Hepatocyte (in vitro differentiated cells): ENCODE results near the gene PPP1R7.

Source experiments
- EZH2 ChIP-seq: fragments of 200-600 bp; sonication (generic); IDR thresholded peaks from 2 replicates; pipeline ENCODE4 v1.6.1; 2016; ENCODE audit warnings: antibody characterized with exemption, mild to moderate bottlenecking, borderline replicate concordance
- EZH2phosphoT487 ChIP-seq: fragments of 200-600 bp; sonication (generic); IDR thresholded peaks from one replicate; pipeline ENCODE4 v1.6.1; 2018; ENCODE audit warnings: antibody characterized with exemption, mild to moderate bottlenecking, low read depth, moderate library complexity; ENCODE audit not compliant: unreplicated experiment, severe bottlenecking
- TF ChIP-seq, protein P1 (sequence below): fragments of 200-600 bp; sonication (generic); IDR thresholded peaks from 2 replicates; pipeline ENCODE4 v1.5.1; 2016; ENCODE audit warnings: antibody characterized with exemption, mild to moderate bottlenecking; ENCODE audit not compliant: poor library complexity

- TF ChIP-seq EZH2 (no peak), EZH2phosphoT487 (no peak)
- TF ChIP-seq, protein P1, sequence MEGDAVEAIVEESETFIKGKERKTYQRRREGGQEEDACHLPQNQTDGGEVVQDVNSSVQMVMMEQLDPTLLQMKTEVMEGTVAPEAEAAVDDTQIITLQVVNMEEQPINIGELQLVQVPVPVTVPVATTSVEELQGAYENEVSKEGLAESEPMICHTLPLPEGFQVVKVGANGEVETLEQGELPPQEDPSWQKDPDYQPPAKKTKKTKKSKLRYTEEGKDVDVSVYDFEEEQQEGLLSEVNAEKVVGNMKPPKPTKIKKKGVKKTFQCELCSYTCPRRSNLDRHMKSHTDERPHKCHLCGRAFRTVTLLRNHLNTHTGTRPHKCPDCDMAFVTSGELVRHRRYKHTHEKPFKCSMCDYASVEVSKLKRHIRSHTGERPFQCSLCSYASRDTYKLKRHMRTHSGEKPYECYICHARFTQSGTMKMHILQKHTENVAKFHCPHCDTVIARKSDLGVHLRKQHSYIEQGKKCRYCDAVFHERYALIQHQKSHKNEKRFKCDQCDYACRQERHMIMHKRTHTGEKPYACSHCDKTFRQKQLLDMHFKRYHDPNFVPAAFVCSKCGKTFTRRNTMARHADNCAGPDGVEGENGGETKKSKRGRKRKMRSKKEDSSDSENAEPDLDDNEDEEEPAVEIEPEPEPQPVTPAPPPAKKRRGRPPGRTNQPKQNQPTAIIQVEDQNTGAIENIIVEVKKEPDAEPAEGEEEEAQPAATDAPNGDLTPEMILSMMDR, result no peak
Observed at GRCh38 chr2:241208058-241208457, 57.8 kb downstream of the PPP1R7 start.
